ENCODE results near the gene NFIB. TPM values are rescaled to one million over a fixed set of nuclear protein-coding genes. Genes with fewer than 3 reads are reported as not detected.

Gene NFIB
- total and polyA plus RNA-seq, 2 experiments from 2014 or later: 15.2 to 27.3 TPM

DNA sequence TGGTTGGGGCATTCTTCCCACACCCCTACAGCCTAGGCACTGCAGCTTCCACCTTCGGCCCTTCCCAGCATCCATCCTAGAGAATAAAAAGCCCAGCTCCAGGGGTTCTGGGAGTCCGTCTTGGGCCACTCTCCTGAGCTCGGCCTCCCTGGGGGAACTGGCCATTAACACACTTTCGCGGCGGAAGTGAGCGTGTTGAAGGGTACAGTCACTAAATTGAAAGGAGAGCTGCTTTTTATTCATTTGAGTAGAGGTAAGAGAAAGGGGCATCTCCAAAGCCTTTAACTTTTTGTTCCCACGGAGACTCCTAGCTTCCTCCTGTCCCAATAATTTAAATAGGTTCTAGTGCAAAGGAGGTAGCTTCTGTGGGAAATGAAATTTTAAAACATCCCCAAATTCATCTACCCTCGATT is 31.0 kb upstream of the NFIB start:
- Histone ChIP-seq H3K9me3 (ENCODE audit: low read depth) (no peaks in the 10 kb centered on the region), H3K27ac (peak overlapping the region; percentile 37), H4K20me1 (ENCODE audit: insufficient read depth, poor library complexity, severe bottlenecking) (no peaks in the 10 kb centered on the region), H3K4me1 (ENCODE audit: insufficient read depth) (peaks cover 34% of the 10 kb centered on the region), H3K9me2 (replicated peaks; ENCODE audit: insufficient read depth) (no peaks in the 10 kb centered on the region), H2AFZ (no peak overlapping the region), H3K27me3 (peaks cover 100% of the 10 kb centered on the region), H3K4me2 (peak overlapping the region; percentile 93), H3K36me3 (replicated peaks; ENCODE audit: insufficient read depth, low read depth) (no peaks in the 10 kb centered on the region), H3K4me3 (no peak overlapping the region), H3K79me2 (no peaks in the 10 kb centered on the region)
- TF ChIP-seq EZH2phosphoT487 (IDR thresholded peaks at IDR 0.05; ENCODE audit: low read depth, severe bottlenecking, unreplicated experiment) (no peak), EZH2 (IDR thresholded peaks at IDR 0.05; ENCODE audit: borderline replicate concordance) (no peak)
- TF ChIP-seq, protein P1, sequence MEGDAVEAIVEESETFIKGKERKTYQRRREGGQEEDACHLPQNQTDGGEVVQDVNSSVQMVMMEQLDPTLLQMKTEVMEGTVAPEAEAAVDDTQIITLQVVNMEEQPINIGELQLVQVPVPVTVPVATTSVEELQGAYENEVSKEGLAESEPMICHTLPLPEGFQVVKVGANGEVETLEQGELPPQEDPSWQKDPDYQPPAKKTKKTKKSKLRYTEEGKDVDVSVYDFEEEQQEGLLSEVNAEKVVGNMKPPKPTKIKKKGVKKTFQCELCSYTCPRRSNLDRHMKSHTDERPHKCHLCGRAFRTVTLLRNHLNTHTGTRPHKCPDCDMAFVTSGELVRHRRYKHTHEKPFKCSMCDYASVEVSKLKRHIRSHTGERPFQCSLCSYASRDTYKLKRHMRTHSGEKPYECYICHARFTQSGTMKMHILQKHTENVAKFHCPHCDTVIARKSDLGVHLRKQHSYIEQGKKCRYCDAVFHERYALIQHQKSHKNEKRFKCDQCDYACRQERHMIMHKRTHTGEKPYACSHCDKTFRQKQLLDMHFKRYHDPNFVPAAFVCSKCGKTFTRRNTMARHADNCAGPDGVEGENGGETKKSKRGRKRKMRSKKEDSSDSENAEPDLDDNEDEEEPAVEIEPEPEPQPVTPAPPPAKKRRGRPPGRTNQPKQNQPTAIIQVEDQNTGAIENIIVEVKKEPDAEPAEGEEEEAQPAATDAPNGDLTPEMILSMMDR (IDR thresholded peaks at IDR 0.05; ENCODE audit: poor library complexity): no peak
- WGBS (ENCODE audit: low lambda C conversion rate, missing lambda C conversion rate): 33% methylated on average over 9 of the region's 9 CpGs
- no peak for DNase-seq (ENCODE audit: low spot score)

DNA sequence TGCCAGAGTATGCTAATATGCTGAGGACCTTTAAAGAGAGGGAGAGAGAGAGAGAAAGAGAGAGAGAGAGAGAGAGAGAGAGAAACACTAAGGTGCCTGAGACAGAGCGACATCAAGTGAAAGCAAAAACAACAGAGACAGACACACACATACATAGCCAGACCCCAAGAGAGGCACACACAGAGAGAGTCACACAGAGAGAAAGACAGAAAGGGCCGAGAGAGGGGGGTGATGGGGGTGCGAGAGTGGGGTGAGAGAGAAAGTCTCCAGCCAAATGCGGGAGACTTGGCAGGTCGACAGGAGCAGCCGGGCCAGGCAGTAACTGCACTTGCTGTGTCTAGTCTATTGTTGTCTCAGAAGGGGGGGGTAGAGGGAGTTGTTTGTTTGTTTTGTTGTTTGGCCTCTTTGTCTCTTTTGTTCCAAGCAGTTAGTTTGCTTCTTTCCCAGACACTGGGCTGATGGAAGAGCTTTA is 30.1 kb upstream of the NFIB start:
- Histone ChIP-seq H3K27me3 (peaks cover 93% of the 10 kb centered on the region), H3K4me2 (peak overlapping the region; percentile 93), H3K36me3 (replicated peaks; ENCODE audit: insufficient read depth, low read depth) (no peaks in the 10 kb centered on the region), H3K9me3 (ENCODE audit: low read depth) (no peaks in the 10 kb centered on the region), H3K27ac (peak overlapping the region; percentile 70), H4K20me1 (ENCODE audit: insufficient read depth, poor library complexity, severe bottlenecking) (no peaks in the 10 kb centered on the region), H3K4me1 (ENCODE audit: insufficient read depth) (peaks cover 30% of the 10 kb centered on the region), H3K4me3 (no peak overlapping the region), H3K9me2 (replicated peaks; ENCODE audit: insufficient read depth) (no peaks in the 10 kb centered on the region), H3K79me2 (no peaks in the 10 kb centered on the region), H2AFZ (no peak overlapping the region)
- DNase-seq (ENCODE audit: low spot score): no peak
- TF ChIP-seq, protein P1 (IDR thresholded peaks at IDR 0.05; ENCODE audit: poor library complexity): no peak
- TF ChIP-seq EZH2 (IDR thresholded peaks at IDR 0.05; ENCODE audit: borderline replicate concordance) (no peak), EZH2phosphoT487 (IDR thresholded peaks at IDR 0.05; ENCODE audit: low read depth, severe bottlenecking, unreplicated experiment) (no peak)
- 37% methylated on average over 6 of the region's 6 CpGs for WGBS (ENCODE audit: low lambda C conversion rate, missing lambda C conversion rate)

DNA sequence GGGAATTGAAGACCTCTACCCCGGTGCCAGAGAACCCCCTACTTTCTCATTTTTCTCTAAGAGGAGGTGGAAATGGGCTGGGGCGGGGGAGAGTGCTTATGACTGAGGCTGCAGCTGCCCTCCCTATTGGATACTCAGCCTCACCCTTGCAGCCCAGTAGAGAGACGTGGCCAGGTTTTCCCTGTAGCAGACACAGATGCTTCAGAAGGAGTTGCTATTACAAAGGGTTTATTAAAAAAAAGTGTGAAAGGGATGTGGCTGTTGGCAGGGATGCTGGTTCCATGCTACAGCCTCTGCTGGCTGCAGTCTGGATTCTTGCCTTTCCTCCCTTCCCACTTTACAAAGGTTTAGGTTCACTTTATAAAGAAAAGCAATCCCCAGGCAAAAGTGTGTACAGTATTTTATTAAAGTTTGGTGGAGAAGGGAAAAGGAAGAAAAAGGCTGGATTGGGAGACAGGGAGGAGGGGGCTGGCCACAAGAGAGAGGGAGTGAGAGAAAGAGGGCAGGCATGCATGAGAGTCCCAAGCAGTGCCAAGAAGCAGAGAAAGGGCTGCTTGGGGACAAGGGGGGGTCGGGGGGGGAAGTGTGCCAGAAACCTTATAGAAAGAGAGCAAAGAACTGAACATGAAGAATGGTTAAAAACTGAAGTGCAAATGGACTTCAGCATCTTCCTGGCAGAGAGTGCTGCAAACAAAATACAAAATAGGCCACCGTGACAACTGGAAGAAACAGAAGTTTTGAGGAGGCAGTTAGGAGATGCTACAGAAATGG is 29.5 kb upstream of the NFIB start:
- H3K4me1 ChIP-seq (ENCODE audit: insufficient read depth): peaks cover 23% of the 10 kb centered on the region
- WGBS (ENCODE audit: low lambda C conversion rate, missing lambda C conversion rate): 41% methylated on average over 5 of the region's 5 CpGs
- no peak for TF ChIP-seq EZH2 (IDR thresholded peaks at IDR 0.05; ENCODE audit: borderline replicate concordance)
- TF ChIP-seq EZH2phosphoT487 (IDR thresholded peaks at IDR 0.05; ENCODE audit: low read depth, severe bottlenecking, unreplicated experiment): no peak
- TF ChIP-seq, protein P1 (IDR thresholded peaks at IDR 0.05; ENCODE audit: poor library complexity): no peak

More for the DNA sequence above, 29.5 kb upstream of the NFIB start:
- Histone ChIP-seq H3K27ac (peak overlapping the region; percentile 70), H3K4me3 (no peak overlapping the region), H4K20me1 (ENCODE audit: insufficient read depth, poor library complexity, severe bottlenecking) (no peaks in the 10 kb centered on the region), H3K4me2 (peak overlapping the region; percentile 93), H3K79me2 (no peaks in the 10 kb centered on the region), H2AFZ (no peak overlapping the region), H3K27me3 (peaks cover 93% of the 10 kb centered on the region), H3K36me3 (replicated peaks; ENCODE audit: insufficient read depth, low read depth) (no peaks in the 10 kb centered on the region), H3K9me3 (ENCODE audit: low read depth) (no peaks in the 10 kb centered on the region), H3K9me2 (replicated peaks; ENCODE audit: insufficient read depth) (no peaks in the 10 kb centered on the region)
- no peak for DNase-seq (ENCODE audit: low spot score)

Measured in hepatocyte (in vitro differentiated cells).